DND-41 (cell line): ENCODE measurements around the gene LMAN2.
"Not testable (repeated sequence)": the region's sequence is repeated elsewhere in the genome, so short reads cannot be mapped to it uniquely, and the experiment has no call there.

Experiments used
- ATAC-seq: fragments of 200-7000 bp; cut with Tn5 transposase; 3 replicates; pipeline ENCODE4 v1.9.1; 2021; ENCODE audit warnings: low read depth; ENCODE audit not compliant: insufficient read depth
- DNase-seq: peaks from one replicate; pipeline ENCODE4 v3.0.0-alpha.2; 2020
- H2AFZ ChIP-seq: 2 replicates; pipeline ENCODE4 v1.6.0; 2012; ENCODE audit warnings: low read depth, low read length
- H3K27ac ChIP-seq: 2 replicates; pipeline ENCODE4 v1.5.1; 2012; ENCODE audit warnings: low read length, inconsistent platforms
- H3K27me3 ChIP-seq: fragments of 200-600 bp; sonication (generic); 2 replicates; pipeline ENCODE4 v1.6.0; 2012; ENCODE audit warnings: low read length, mild to moderate bottlenecking, inconsistent platforms; ENCODE audit not compliant: insufficient read depth, poor library complexity
- H3K36me3 ChIP-seq: 2 replicates; pipeline ENCODE4 v1.5.1; 2012; ENCODE audit warnings: low read length, inconsistent platforms; ENCODE audit not compliant: insufficient read depth
- H3K4me1 ChIP-seq: 2 replicates; pipeline ENCODE4 v1.5.1; 2012; ENCODE audit warnings: mild to moderate bottlenecking, low read length; ENCODE audit not compliant: insufficient read depth
- H3K4me2 ChIP-seq: 2 replicates; pipeline ENCODE4 v1.6.0; 2012; ENCODE audit warnings: mild to moderate bottlenecking, moderate library complexity, low read length, inconsistent platforms; ENCODE audit not compliant: insufficient read depth
- H3K4me3 ChIP-seq, 2 experiments: fragments of 200-600 bp in 1 of 2; shearing (Covaris generic) in 1 of 2; 2 replicates each; pipeline ENCODE4 v1.5.1; 2012 to 2016; ENCODE audit warnings: inconsistent platforms in 2 of 2, low read length in 2 of 2, mild to moderate bottlenecking in 2 of 2, low read depth in 1 of 2, moderate library complexity in 1 of 2
- H3K79me2 ChIP-seq: 2 replicates; pipeline ENCODE4 v1.6.0; 2012; ENCODE audit warnings: low read length, inconsistent platforms; ENCODE audit not compliant: insufficient read depth
- H3K9ac ChIP-seq: 2 replicates; pipeline ENCODE4 v1.6.0; 2012; ENCODE audit warnings: low read depth, mild to moderate bottlenecking, inconsistent platforms, low read length, moderate library complexity
- H3K9me3 ChIP-seq: 2 replicates; pipeline ENCODE4 v1.5.1; 2012; ENCODE audit warnings: low read length, moderate library complexity, mild to moderate bottlenecking, inconsistent platforms; ENCODE audit not compliant: insufficient read depth, severe bottlenecking
- H4K20me1 ChIP-seq: 2 replicates; pipeline ENCODE4 v1.6.0; 2012; ENCODE audit warnings: low read length; ENCODE audit not compliant: insufficient read depth
- EZH2 ChIP-seq: IDR thresholded peaks from 3 replicates; pipeline ENCODE4 v1.6.1; 2012; ENCODE audit warnings: borderline replicate concordance, low read depth, mild to moderate bottlenecking, moderate library complexity, low read length, inconsistent platforms; ENCODE audit not compliant: severe bottlenecking
- TF ChIP-seq, protein P1 (sequence below): IDR thresholded peaks from 2 replicates; pipeline ENCODE4 v1.5.1; 2012; ENCODE audit warnings: borderline replicate concordance, low read length, moderate library complexity, mild to moderate bottlenecking; ENCODE audit not compliant: poor library complexity, severe bottlenecking; ENCODE audit errors: extremely low read depth

The LMAN2 gene

DNA sequence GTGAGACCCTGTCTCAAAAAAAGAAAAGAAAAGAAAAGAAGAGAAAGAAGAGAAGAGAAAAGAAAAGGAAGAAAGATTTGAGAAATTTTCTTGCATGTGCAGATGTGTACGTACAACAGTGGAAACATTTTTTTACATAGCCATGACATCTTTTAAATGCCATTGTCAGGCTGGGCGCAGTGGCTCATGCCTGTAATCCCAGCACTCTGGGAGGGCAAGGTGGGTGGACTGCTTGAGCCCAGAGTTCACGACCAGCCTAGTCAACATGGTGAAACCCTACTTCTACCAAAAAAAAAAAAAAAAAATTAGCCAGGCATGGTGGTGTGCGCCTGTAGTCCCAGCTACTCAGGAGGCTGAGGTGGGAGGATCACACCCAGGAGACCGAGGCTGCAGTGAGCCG is 6.6 kb downstream of the LMAN2 start:
- Histone ChIP-seq H3K79me2 (peaks cover 84% of the 10 kb centered on the region), H3K36me3 (peaks cover 58% of the 10 kb centered on the region), H3K9ac (no peak overlapping the region), H2AFZ (no peak overlapping the region), H3K4me1 (peaks cover 27% of the 10 kb centered on the region), H3K9me3 (no peaks in the 10 kb centered on the region), H3K4me3 (no peak overlapping the region), H3K27ac (no peak overlapping the region), H4K20me1 (peaks cover 9% of the 10 kb centered on the region; the same call in 1 of the 2 replicates), H3K27me3 (no peaks in the 10 kb centered on the region), H3K4me2 (no peak overlapping the region)
- TF ChIP-seq, protein P1, sequence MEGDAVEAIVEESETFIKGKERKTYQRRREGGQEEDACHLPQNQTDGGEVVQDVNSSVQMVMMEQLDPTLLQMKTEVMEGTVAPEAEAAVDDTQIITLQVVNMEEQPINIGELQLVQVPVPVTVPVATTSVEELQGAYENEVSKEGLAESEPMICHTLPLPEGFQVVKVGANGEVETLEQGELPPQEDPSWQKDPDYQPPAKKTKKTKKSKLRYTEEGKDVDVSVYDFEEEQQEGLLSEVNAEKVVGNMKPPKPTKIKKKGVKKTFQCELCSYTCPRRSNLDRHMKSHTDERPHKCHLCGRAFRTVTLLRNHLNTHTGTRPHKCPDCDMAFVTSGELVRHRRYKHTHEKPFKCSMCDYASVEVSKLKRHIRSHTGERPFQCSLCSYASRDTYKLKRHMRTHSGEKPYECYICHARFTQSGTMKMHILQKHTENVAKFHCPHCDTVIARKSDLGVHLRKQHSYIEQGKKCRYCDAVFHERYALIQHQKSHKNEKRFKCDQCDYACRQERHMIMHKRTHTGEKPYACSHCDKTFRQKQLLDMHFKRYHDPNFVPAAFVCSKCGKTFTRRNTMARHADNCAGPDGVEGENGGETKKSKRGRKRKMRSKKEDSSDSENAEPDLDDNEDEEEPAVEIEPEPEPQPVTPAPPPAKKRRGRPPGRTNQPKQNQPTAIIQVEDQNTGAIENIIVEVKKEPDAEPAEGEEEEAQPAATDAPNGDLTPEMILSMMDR = no peak
- TF ChIP-seq EZH2 = no peak
- ATAC-seq = no peak
- DNase-seq = no peak

DNA sequence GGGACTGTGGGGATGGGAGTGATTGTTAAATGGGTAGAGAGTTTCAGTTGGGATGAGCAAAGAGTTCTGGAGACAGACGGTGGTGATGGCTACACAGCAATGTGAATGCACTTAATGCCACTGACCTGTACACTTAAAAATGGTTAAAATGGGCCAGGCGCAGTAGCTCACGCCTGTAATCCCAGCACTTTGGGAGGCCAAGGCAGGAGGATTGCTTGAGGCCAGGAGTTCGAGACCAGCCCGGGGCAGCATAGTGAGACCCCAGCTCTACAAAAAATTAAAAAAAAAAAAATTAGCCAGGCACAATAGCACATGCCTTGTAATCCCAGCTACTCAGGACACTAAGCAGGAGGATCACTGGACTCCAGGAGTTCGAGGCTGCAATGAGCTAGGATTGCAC is 7.7 kb downstream of the LMAN2 start:
- Histone ChIP-seq H4K20me1 (peaks cover 15% of the 10 kb centered on the region; the same call in 1 of the 2 replicates), H3K4me3 (no peak overlapping the region), H3K9me3 (no peaks in the 10 kb centered on the region), H3K27ac (no peak overlapping the region), H3K4me1 (peaks cover 16% of the 10 kb centered on the region; the same call in 1 of the 2 replicates), H2AFZ (no peak overlapping the region), H3K4me2 (no peak overlapping the region), H3K79me2 (peaks cover 83% of the 10 kb centered on the region), H3K36me3 (peaks cover 58% of the 10 kb centered on the region), H3K9ac (no peak overlapping the region), H3K27me3 (no peaks in the 10 kb centered on the region)
- no peak for ATAC-seq
- no peak for DNase-seq
- TF ChIP-seq, protein P1 = no peak
- no peak for TF ChIP-seq EZH2

DNA sequence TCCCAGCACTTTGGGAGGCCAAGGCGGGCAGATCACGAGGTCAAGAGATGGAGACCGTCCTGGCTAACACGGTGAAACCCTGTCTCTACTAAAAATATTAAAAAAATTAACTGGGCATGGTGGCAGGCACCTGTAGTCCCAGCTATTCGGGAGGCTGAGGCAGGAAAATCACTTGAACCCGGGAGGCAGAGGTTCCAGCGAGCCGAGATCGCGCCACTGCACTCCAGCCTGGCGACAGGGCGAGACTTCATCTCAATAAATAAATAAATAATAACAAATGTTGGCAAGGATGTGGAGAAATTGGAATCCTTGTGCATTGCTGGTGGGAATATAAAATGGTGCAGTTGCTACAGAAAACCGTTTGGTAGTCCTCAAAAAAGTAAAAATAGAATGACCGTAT is 8.5 kb downstream of the LMAN2 start:
- not testable (repeated sequence) for H3K27me3 ChIP-seq, H3K4me3 ChIP-seq, H3K4me2 ChIP-seq, DNase-seq, H3K27ac ChIP-seq, H3K9me3 ChIP-seq, H3K9ac ChIP-seq, ATAC-seq, H2AFZ ChIP-seq
- H3K36me3 ChIP-seq = peaks cover 66% of the 10 kb centered on the region
- peaks cover 10% of the 10 kb centered on the region; the same call in 1 of the 2 replicates for H3K4me1 ChIP-seq
- peaks cover 77% of the 10 kb centered on the region for H3K79me2 ChIP-seq
- H4K20me1 ChIP-seq = peaks cover 23% of the 10 kb centered on the region; the same call in 1 of the 2 replicates

DNA sequence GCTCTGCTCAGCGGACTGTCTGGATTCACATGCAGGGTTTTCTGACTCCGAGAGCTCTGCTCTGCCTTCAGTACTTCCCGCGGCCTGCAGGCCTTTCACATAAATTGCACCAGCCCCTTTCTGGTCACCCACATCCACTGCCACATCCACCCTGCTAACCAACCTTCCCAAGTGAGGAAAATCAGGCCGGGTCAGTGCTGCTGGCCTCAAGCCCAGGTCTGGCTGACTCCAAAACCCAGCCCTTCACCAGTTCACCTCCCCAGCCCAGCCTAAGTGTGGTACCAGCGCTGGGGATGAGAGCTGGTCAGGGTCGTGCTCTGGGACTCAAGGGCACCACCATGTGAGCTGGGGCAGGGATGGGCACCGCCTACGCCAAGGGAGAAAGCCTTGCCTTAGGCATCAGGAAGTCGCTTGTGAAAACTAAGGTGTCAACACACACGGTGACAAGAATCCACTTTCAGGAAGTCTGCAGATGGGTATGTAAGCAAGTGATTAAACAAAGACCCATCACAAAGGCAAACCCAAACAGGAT is 12.3 kb downstream of the LMAN2 start:
- H3K79me2 ChIP-seq = peaks cover 43% of the 10 kb centered on the region
- peaks cover 26% of the 10 kb centered on the region; the same call in 1 of the 2 replicates for H4K20me1 ChIP-seq
- ATAC-seq = no peak

More for the DNA sequence above, 12.3 kb downstream of the LMAN2 start:
- Histone ChIP-seq H3K4me1 (no peaks in the 10 kb centered on the region), H3K9me3 (no peaks in the 10 kb centered on the region), H3K27ac (no peak overlapping the region; the same call in 1 of the 2 replicates), H3K4me3 (no peak overlapping the region), H3K27me3 (no peaks in the 10 kb centered on the region), H2AFZ (no peak overlapping the region), H3K4me2 (no peak overlapping the region), H3K9ac (no peak overlapping the region), H3K36me3 (peaks cover 83% of the 10 kb centered on the region)
- TF ChIP-seq, protein P1 = no peak
- no peak for TF ChIP-seq EZH2
- no peak for DNase-seq
